ENCODE data around the gene SLC47A1.

DNA sequence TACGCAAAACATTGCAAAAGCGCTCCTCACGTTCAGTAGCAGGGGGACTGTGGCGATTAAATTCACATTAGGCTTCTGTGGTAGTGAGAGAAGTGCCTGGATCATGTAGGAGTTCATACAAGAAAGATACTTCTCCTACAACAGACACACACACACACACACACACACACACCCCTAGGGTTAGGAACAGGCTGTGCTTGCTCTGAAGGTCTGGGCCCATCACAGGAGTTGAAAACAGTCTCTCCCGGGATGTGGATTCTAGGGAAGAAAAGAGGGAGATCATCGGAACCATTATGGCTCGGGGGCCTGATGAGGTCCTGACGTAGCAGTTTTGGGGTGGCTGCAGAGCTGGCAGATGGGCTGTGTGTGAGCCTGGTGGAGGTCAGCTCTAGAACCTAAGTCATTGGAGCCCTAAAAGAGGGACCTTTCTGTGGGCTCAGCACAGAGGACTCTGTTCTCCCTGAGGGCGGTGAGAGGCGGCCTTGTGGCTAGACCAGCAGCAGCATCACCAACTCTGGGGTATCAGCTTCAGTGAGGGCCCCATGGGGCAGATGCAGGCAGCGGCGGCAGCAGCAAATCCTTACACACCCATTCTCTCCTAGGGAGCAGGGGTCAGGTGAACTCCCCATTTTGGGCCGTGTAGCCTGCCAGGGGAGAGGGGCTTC is 7.2 kb downstream of the SLC47A1 start:
- TF ChIP-seq, protein P1, sequence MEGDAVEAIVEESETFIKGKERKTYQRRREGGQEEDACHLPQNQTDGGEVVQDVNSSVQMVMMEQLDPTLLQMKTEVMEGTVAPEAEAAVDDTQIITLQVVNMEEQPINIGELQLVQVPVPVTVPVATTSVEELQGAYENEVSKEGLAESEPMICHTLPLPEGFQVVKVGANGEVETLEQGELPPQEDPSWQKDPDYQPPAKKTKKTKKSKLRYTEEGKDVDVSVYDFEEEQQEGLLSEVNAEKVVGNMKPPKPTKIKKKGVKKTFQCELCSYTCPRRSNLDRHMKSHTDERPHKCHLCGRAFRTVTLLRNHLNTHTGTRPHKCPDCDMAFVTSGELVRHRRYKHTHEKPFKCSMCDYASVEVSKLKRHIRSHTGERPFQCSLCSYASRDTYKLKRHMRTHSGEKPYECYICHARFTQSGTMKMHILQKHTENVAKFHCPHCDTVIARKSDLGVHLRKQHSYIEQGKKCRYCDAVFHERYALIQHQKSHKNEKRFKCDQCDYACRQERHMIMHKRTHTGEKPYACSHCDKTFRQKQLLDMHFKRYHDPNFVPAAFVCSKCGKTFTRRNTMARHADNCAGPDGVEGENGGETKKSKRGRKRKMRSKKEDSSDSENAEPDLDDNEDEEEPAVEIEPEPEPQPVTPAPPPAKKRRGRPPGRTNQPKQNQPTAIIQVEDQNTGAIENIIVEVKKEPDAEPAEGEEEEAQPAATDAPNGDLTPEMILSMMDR (IDR thresholded peaks at IDR 0.05), result no peak
- TF ChIP-seq POLR2A (IDR thresholded peaks at IDR 0.05) (no peak), POLR2AphosphoS5 (IDR thresholded peaks at IDR 0.05) (no peak), EP300 (IDR thresholded peaks at IDR 0.05; ENCODE audit: low read depth) (no peak)
